ENCODE measurements around the gene USP33.
A peak's percentile ranks its signal among the peaks of the same experiment; 100 is the strongest.
"Not testable (repeated sequence)": the region's sequence is repeated elsewhere in the genome, so short reads cannot be mapped to it uniquely, and the experiment has no call there.

The USP33 gene

DNA sequence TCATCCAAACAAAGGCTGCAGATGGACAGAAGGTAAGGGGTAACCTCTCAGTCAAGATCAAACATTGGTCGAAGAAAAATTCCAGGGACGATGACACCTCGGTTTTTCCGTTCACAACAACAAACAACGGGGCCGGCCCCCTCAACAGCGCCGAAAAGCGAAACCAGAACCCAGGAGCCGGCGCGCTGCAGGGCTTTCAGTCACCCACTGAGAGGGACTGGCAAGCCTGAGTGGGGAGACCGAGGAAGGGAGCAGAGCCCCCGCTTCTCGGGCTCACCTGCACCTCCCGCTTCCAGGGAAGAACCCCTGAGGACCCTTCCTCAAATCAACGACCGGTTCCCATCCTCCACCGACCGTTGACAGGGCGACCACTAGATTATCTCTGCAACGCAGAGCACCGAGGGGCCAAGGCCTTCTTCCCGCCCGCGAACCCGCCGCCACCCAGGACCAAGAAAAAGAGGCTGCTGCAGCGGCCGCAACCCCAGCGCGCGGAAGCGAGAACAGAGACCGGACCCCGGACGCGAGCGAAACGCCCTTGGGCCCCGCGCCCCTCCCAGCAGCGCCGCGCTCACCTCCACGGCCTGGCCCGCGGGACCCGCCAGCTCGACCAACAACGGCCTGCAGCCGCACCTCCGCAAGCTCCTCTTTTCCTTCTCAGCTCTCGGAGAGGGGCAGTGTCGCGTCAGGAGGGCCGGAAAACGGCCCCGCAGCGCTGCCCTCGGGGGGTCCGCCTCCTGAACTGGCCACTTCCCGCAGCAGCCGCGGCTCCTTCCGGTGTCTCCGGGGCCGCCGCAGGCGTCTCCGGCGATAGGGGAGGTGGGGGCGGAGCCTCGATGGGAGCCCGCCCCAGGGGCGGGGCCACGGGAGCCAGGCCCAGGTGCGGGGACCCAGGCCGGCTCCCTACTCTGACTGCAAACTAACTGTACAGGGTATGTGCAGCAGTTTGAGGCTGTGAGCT, at the start of gene USP33:
TSS of gene USP33 (minus strand) at position 782 of the 958 bp plus-strand sequence. CDS start 18,155 bp downstream, outside the sequence.
- peak; percentile 50 for DNase-seq (ENCODE audit: low read depth)

DNA sequence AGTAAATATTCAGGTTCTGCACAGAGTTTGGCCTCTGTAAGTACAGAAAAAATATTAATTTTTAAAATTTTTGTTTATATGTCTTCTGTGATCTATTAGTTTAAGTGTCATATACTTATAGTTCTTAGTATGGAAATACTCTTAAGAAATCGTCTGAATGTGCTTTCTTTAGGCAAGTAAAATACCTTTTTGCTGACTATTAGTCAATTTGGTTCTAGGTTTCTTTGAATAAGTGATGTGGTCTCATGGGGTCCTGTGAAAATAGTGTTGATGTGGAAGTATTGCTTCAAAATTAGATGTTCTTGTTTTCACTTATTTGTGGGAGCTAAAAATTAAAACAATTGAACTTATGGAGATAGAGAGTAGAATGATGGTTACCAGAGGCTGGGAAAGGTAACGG, 43.7 kb upstream of the USP33 start:
- no peak for DNase-seq (ENCODE audit: low read depth)

DNA sequence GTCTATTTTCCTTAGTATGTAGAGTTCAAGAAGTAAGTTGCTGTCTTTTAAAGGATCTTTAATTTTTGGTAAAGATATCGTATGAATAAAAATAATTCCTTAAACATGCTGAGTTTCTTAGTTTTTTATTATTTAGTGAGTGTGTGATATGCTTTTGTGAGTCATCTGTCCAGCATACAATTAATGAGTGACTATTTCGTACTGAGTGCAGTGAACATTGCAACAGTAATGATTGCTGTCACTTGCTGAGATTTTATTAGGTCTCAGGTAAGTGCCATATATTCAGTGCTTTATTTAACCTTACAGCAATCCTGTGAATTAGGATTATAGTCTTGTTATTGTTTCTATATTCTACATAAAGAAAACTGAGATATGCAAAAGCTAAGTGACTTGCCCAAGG, 42.4 kb upstream of the USP33 start:
- DNase-seq (ENCODE audit: low read depth), result no peak

DNA sequence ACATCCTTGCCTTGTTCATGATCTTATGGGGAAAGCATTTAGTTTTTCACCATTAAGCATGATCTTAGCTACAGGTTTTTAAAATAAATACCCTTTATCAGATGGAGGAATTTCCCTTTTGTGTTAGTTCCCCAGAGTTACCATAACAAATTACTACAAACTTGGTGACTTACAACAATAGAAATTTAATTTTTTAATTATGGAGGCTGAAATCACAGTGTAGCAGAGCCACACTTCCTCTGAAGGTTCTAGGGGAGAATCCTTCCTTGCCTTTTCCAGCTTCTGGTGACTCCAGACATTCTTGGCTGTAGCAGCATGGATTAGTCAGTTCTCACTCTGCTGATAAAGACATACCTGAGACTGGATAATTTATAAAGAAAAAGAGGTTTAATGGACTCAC, 38.3 kb upstream of the USP33 start:
- no peak for DNase-seq (ENCODE audit: low read depth)

DNA sequence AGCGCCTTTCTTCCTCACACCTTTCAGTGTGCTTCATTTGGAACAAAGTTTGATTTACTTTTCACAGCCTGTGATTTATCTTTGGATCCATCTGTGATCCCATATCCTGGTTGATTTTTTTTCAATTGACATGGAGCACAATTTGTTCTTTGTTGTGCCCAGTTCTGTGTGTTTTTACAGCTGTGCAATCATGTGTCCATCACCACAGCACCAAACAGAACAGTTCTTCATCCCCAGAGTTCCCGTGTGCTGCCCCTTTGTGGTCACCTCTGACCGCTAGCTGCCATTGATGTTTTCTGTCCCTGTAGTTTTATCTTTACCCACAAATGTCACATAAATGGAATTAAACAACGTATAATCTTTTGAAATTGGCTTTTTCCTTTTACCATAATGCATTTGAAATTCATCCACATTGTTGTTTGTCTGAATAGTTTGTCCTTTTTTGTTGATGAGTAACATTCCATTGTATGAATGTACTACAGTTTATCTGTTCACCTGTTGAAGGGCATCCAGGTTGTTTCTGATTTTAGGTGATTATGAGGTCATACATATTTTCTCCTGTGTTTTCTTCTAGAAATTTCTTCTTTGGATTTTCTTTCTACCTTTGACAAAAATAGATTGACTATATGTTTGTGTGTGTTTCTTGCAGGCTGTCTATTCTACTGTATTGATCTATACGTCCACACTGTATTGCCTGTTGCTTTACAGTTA, 37.2 kb upstream of the USP33 start:
- no peak for DNase-seq (ENCODE audit: low read depth)

DNA sequence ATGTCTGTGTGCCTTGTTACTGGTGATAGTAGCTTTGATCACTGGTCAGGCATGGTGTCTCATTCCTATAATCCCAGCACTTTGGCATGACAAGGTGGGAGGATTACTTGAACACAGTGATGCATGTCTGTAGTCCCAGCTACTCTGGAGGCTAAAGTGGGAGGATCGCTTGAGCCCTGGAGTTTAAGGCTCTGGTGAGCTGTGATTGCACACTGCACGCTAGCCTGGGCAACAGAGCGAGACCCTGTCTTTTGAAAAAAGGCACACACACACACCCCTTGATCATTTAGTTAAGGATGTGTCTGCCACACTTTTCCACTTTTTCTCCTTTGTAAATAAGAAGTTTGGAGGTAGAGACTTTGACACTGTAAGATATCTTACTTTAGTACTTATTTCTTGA, 34.9 kb upstream of the USP33 start:
- DNase-seq (ENCODE audit: low read depth), result no peak

DNA sequence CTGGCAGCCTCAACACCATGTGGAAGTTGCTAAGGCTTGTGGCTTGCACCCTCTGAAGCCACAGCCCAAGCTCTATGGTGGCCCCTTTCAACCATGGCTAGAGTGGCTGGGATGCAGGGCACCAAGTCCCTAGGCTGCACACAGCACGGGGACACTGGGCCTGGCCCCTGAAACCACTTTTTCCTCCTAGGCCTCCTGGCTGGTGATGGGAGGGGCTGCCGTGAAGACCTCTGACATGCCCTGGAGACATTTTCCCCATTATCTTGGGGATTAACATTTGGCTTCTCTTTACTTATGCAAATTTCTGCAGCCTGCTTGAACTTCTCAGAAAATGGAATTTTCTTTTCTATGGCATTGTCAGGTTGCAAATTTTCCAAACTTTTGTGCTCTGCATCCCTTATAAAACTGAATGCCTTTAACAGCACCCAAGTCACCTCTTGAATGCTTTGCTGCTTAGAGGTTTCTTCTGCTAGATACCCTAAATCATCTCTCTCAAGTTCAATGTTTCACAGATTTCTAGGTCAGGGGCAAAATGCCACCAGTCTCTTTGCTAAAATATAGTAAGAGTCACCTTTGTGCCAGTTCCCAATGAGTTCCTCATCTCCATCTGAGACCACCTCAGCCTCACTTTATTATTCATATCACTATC, 26.6 kb upstream of the USP33 start:
- not testable (repeated sequence) for DNase-seq (ENCODE audit: low read depth)

DNA sequence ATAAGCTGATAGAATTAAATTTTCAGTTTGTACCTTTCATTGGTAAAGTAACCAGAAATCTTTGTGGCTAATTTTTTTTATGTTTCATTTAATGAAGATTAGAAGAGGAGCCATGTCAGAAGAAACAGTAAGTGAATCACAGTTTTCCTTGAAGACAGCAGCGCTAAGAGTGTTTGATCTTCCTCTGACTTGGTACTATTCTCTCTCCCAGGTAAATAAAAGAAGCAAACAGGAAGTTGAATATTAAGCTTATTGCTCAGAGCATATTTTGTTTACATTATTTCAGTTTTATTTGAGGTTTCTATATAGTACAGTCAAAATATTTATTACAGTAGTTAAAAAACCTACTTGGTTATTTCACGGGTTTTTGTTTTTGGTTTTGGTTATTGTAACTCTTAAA, 23.5 kb upstream of the USP33 start:
- DNase-seq (ENCODE audit: low read depth), result no peak

DNA sequence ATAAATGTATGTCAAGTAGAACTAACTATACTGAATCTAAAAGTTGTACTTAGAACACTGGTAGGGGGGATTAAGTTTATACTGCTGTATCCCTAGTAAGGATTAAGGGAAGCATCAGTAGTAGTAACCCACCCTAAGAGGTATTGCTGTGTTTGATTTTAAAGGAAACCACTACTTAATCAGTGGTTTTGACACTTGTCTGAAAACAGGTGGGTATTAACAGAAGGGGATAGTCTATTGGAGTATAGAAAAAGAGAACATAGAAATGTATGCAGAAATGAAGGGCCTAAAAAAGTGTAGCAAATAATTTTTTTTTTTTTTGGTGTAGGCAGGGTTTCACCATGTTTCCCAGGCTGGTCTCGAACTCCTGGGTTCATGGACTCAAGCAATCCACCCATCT, 22.0 kb upstream of the USP33 start:
- no peak for DNase-seq (ENCODE audit: low read depth)

DNA sequence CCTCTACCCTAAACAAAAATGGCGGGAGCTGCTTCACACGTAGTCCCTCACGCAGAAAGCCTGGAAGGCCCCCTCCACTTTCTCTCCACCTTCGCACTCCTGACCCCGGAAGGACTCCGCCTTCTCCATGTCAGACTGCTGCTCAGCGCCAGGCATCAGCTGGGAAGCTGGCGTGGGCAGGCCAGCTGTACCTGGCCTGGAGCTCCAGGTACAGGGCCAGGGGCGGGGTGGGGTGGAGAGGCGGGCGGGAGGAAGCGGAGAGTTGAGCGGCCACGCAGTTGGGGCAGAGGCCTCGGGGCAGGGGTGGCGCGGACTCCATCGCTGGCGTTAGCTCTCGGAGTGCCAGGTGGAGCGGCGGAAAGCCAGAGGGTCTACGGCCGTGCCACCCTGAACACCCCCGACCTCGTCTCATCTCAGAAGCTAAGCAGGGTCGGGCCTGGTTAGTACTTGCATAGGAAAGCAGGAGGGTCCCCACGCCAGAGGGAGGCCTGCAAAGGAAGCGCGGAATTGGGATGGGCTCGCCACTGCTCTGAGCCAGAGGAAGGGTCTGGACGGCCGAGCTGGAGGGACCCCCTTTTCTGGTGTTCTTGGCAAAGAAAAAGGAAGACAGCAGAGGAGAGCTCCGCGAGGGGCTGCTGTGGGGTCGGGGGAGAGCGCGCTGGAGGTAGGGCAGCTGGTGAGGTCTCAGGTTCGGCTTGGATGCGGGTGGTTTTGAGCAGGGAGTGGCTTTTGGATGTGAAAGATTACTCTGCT, 20.1 kb upstream of the USP33 start, which contains the start of gene MIGA1:
TSS of gene MIGA1 (plus strand) at position 121 of the 753 bp plus-strand sequence. CDS start 3,604 bp downstream, outside the sequence.
- peak; percentile 84 for DNase-seq (ENCODE audit: low read depth)

DNA sequence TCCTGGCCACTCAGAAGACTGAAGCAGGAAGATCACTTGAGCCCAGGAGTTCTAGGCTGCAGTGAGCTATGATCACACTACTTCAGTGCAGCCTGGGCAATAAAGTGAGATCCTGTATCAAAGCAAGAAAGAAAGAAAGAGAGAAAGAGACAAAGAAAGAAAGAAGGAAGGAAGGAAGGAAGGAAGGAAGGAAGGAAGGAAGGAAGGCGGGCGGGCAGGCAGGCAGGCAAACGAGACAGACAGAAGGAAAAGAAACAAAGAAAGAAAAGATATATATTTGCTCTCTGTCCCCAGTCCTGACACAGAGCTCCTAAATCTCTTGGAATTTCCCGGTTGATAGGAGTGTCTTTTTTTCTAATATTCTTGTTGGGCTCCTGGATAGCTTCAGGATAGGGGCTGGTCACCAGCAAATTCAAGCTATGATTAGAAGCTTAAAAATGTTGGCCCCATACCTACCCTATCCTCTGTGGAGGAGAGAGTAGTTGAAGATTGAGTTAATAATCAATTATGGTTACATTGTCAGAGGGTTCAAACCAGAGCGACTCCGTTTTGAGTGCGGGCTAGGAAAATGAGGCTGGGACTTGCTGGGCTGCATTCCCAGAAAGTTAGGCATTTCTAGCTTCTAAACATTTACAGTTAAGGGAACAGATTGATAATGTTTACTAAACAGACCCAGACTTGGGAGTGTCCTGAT, 16.5 kb upstream of the USP33 start:
- no peak for DNase-seq (ENCODE audit: low read depth)

DNA sequence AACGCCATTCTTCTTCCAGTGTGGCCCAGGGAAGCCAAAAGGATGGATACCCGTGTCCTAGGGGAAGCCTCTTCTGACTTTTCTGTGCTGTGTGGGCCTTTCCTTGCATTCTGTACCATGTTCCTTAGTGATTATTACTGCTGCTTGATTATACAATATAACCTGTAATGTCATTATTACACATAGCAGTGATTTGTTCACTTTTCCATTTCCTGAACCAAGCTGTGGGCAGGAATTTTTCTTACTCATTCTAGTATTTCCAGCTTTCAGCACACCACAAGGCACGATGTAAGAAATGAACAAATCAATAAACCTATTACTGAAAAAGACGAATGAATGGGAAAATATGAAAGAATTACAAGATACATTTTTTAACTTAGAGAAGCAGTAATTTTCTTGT, 8.4 kb upstream of the USP33 start:
- DNase-seq (ENCODE audit: low read depth), result no peak

DNA sequence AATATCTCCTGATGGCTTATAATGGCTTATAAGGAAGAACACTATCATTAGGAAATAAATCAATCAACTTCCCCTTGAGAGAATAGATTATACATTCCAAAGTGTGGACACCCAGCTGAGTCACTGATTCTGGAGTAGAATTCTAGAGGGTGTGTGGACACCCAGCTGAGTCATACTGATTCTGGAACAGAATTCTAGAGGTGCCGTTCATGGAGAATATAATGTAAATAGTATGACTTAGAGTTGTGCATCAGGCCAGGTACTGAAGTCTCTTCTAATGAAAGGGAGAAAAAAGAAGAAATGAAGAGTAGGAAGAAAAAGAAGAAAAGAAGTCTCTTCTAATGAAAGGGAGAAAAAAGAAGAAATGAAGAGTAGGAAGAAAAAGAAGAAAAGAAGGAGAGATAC, 2.4 kb upstream of the USP33 start:
- no peak for DNase-seq (ENCODE audit: low read depth)

DNA sequence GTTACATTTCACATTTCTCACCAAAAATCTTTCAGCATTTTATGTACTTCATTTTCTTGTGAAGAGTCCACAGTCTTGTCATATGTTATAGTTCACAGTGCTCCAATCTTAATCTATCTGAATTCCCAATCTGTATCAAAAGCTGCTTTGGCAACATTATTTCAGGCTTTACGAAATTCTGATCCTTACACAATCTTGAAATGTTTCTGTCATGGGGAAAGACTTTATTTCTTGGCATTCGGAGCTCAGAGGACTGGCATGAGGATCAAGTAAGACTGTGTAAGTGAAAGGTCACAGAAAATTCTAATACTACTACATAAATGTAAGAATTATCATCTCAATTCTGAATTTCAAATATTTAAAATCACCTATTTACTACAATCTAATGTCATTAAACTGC, 2.0 kb downstream of the USP33 start:
- peak; percentile 65 for DNase-seq (ENCODE audit: low read depth)

DNA sequence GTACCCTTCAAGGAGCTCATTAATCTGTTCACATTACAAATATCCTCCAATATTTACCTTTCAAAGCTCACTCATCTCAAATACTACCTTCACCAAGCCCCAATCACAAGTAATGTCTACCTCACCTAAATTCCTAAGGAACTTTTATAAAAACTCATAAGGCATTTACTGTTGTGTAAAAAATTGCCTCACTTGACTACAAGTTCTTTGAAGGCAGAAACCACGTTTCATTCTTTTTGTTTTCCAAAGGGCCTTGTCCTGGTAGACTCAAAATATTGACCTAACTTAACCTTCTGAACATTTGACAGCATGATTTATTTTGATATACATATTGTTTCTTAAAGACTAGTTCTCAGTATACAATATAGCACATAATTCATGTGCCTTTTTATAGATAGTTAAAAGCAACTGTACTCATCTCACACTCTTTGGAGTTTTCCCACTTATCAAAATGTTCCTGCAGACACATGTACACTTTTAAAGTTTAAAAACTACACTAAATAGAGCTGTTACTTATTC, 2.5 kb downstream of the USP33 start:
- DNase-seq (ENCODE audit: low read depth), result no peak

DNA sequence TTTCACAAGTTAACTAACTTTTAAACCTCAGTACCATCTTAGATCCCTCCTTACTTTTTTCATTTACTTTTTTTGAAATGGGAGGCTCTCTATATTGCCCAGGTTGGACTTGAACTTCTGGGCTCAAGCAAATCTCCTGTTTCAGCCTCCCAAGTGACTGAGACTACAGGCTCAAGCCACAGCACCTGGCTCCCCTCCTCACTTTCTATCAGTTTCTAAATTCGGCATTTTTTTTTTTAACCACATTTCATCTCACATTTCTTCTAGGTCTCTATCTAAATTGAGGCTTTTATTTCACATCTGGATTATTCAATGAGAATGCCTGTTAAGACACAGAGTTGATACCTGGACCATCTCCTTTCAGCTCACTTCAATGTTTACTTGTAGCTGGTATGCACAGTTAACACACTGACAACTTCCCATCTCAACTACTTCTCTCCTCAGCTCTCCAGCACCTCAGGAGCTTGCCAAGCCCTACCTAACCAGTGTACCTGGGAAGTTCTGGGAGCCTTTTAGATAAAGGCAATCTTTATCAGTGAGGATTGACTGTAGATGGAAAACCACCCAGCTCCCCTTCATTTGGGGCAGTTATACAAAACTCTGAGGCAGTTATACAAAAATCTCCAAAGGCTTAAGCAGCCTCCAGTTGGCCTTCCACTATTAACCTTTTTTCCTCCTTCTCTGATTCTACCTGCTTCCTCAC, 3.4 kb downstream of the USP33 start:
- DNase-seq (ENCODE audit: low read depth), result no peak

DNA sequence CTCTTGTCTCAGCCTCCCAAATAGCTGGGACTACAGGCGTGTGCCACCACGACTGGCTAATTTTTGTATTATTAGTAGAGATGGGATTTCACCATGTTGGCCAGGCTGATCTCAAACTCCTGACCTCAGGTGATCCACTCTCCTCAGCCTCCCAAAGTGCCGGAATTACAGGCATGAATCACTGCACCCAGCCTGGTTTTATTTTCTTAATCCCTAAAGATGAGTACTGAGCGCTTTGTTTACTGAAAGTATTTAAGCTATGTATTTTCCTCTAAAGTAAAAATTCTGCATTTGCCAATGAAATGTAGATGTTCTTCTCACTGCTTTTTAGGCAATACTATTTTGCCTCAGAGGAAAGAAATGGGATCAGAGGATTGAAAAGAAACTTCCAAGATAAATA, 10.2 kb downstream of the USP33 start:
- not testable (repeated sequence) for DNase-seq (ENCODE audit: low read depth)

DNA sequence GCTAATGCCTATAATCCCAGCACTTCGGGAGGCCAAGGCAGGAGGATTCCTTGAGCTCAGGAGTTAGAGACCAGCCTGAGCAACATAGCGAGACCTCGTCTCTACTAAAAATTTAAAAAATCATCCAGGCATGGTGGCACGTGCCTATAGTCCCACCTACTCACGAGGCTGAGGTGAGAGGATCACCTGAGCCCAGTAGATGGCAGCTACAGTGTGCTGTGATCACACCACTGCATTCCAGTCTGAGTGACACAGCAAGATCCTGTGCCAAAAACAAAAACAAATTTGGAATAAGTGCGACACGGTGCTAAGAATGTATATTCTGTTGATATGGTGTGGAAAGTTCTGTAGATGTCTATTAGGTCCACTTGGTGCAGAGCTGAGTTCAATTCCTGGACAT, 15.1 kb downstream of the USP33 start:
- no peak for DNase-seq (ENCODE audit: low read depth)

DNA sequence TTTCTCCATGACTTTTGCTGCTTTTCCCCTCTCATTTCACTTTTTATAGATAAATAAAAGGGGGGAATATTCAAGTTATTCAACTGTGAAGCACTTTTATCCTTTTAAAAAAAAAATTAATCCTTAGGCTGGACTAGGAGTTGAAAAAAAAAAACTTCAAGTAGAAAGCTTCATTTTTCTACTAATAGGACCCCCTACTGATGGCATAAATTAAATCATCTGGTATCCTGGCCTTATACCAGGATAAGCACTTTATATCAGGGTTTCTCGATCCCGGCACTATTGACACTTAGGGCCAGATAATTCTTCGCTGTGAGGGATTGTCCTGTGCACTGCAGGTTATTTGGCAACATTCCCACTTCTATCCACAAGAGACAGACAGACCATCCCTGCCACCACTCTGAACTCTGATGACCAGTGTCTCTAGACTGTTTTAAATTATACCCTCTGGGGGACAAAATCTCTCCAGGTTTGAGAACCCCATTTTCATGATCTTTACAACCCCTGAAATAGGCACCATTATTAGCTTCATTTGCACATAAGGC, 17.6 kb downstream of the USP33 start:
- no peak for DNase-seq (ENCODE audit: low read depth)

DNA sequence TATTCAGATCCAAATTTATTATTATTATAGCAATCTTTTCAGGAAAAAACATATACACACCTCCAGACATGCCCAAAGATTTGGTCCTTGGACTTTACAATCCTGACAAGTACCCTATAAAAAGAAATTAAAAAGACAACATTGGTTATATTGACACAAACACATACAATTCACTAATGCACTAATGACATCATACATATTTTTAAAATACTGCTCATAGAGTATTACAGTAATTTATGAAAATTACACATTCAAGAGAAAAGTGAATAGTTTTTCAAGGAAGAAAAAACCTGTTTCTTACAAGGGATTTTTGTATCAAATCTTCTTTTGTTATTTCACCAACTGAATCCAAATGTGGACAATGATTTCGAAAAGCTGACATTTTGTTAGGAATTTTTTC, 18.3 kb downstream of the USP33 start:
- DNase-seq (ENCODE audit: low read depth), result no peak
